GM10266 (cell line): ENCODE data around the gene GPR35.

Experiments used
- DNase-seq: peaks from one replicate; pipeline ENCODE4 v3.0.0; 2012; ENCODE audit errors: extremely low spot score
- TF ChIP-seq, protein P1 (sequence below): IDR thresholded peaks from 2 replicates; pipeline ENCODE4 v1.5.1; 2012; ENCODE audit warnings: mild to moderate bottlenecking, low read depth; ENCODE audit not compliant: control insufficient read depth, insufficient read depth; ENCODE audit errors: missing control alignments

GPR35 gene

DNA sequence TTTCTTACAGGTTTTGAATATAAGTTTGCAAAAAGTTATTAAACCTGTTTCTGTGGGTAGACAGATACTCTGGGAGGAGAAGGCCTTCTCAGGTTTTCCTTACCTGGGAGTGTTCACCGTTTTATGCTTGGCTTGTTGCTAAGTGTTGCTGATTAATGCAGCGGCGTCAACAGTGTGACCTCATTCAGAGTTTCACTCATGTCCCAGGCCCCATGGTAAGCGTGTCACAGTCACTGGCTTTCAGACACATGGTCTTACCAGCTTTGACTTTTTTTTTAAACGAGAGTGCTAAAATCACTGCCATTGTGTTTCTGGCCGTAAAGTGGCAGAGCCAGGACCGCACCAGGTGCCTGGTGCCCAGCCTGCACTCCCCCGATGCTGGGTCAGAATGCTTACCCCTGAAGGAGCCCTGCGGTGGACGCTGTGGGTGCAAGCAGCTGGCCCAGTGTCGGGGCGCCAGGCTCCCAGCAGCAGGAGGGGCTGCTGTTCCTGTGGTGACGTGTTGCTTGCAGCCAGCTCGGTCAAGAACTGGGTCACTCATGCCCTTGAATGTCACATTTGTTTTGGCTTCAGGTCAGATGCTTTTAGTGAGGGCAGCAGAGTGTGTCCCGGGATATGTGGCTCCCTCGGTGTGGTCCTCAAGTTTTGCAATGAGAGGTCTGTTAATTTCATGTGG is 35.3 kb upstream of the GPR35 start:
- TF ChIP-seq, protein P1, sequence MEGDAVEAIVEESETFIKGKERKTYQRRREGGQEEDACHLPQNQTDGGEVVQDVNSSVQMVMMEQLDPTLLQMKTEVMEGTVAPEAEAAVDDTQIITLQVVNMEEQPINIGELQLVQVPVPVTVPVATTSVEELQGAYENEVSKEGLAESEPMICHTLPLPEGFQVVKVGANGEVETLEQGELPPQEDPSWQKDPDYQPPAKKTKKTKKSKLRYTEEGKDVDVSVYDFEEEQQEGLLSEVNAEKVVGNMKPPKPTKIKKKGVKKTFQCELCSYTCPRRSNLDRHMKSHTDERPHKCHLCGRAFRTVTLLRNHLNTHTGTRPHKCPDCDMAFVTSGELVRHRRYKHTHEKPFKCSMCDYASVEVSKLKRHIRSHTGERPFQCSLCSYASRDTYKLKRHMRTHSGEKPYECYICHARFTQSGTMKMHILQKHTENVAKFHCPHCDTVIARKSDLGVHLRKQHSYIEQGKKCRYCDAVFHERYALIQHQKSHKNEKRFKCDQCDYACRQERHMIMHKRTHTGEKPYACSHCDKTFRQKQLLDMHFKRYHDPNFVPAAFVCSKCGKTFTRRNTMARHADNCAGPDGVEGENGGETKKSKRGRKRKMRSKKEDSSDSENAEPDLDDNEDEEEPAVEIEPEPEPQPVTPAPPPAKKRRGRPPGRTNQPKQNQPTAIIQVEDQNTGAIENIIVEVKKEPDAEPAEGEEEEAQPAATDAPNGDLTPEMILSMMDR, result no peak
- no peak for DNase-seq

DNA sequence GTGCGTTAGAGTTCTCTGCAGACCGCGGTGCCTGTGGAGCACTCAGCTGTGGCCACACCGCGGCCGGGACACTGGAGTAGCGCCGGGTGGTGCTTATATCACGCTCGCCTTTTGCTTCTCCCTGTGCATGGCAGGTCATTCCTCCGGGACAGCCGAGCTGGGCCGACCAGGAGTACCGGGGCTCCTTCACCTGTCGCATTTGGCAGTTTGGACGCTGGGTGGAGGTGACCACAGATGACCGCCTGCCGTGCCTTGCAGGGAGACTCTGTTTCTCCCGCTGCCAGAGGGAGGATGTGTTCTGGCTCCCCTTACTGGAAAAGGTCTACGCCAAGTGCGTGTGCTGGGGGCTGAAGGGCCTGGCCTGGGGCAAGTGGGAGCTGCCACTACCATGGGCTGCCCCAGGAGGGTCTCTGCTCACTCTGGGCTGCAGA is 34.6 kb upstream of the GPR35 start:
- no peak for DNase-seq
- TF ChIP-seq, protein P1, result no peak

DNA sequence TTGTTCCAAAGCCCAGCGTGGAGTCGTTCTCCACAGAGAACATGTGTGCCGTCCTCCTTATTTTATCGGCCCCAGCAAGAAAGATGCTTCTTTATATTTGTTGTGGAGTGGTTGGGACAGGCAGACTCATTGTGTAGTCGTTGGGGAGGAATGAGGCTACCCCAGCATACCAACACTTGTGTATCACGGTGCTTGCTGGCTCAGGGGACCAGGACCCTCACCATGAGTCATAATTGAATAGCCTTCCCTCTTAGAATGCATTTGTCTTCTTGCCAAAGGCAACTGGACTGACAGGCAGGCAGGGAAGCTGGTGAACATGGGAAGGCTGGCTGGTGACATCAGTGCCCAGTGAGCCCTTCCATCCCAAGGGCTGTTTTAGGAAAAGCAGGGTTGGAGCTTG is 34.1 kb upstream of the GPR35 start:
- TF ChIP-seq, protein P1, result no peak
- no peak for DNase-seq

DNA sequence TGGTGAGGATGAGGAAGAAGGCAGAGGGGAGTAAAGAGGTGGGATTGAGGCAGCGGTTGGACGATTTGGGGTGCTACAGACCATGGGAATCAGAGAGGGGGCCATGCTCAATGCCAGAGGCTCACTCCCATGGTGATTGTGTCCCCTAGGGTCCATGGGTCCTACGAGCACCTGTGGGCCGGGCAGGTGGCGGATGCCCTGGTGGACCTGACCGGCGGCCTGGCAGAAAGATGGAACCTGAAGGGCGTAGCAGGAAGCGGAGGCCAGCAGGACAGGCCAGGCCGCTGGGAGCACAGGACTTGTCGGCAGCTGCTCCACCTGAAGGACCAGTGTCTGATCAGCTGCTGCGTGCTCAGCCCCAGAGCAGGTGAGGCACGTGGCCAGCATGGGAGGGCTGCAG is 33.5 kb upstream of the GPR35 start:
- TF ChIP-seq, protein P1, result no peak
- no peak for DNase-seq

DNA sequence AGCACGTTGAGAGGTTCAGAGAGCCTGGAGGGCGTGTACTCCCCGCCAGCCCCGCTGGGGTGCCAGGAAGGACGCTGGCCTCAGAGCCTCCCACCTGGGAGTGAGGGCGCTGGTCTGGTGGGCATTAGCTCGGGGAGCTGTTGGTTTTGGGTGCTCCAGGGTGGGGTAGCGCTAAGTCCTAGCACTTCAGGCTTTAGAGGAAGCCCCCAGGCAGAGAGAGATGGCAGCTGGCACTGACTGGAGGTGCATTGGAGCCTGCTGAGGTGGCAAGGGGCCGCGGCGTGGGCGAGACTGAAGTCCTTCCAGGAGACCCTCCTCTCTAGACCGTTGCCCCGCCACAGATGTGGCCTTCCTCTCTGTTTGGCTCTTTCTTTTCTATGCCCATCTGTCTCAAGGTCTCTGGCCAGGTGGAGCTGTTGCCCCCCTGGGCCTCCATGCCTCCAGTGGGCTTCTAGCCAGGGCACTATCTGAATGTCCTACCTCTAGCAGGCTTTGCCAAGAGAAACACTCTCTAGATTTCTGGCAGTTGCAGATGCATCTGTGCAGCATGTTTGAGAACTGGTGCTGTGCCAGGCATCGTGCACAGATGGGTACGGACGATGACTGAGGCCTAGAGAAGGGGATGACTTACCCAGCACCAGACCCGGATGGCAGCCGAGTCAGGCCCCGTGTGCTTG is 32.1 kb upstream of the GPR35 start:
- TF ChIP-seq, protein P1, result no peak
- no peak for DNase-seq

DNA sequence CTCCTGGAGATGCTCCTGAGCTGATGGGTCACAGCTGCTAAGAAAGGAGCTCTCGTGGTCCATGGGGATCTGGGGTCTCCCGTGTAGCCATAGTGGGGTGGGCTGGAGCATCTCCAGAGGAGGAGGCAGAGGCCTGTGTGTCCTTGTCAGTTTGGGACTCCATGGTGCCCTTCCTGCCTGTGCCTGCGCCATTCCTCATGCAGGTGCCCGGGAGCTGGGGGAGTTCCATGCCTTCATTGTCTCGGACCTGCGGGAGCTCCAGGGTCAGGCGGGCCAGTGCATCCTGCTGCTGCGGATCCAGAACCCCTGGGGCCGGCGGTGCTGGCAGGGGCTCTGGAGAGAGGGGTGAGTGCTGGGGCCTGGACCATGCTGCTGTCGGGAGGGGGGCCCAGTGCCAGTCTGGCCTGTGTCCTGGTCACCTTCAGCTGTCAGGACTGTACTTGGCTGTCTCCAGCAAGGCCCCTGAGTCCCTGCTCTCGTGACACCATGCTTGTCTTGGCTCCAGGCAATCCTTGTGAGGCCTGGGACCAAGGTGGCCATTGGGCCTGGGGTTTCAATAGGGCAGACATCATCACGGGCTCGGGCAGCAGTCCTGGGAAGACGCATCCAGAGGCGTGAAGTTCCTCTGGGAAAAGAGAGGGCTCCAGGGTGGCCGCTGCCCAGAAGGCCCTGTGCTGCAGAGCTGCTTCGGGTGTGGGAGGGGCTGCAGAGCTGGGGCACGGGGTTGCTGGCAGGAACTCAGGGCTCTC is 31.4 kb upstream of the GPR35 start:
- no peak for DNase-seq
- TF ChIP-seq, protein P1, result no peak
